Activated CD4-positive, alpha-beta T cell treated with anti-CD3 and anti-CD28 coated beads, Interleukin-2, amount 50 U/mL, for 24 hours (primary cell): Measurements from ENCODE around the gene SEC31A.
"Not testable (repeated sequence)": the region's sequence is repeated elsewhere in the genome, so short reads cannot be mapped to it uniquely, and the experiment has no call there.

ENCODE experiments used
- DNase-seq, 2 donors: peaks; one replicate each; pipeline ENCODE4 v3.0.0-alpha.2; 2020; ENCODE audit warnings: low read depth in 1 of 2, low spot score in 1 of 2

The SEC31A gene

GRCh38 chr4:82898322-82899243 is 7.6 kb upstream of the SEC31A start:
- no peak for DNase-seq

DNA sequence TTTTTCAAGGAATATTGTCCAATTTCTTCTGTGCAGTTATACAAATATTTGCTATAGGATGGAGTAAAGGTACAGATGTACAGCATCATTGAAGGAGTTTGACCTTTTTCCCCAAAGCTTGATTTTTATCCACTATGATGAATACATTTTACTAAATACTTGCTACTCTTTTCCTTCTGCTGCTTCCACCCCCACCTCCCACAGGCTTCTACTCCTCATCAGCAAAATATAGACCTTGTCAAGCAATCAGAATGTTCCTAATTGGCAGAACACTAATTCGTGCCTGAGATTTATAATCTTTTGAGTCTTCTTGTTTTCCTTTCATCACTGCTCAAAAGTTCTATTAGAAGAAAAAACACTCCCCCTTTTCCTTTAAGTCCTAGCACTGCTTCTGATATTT is 5.8 kb upstream of the SEC31A start:
- no peak for DNase-seq

DNA sequence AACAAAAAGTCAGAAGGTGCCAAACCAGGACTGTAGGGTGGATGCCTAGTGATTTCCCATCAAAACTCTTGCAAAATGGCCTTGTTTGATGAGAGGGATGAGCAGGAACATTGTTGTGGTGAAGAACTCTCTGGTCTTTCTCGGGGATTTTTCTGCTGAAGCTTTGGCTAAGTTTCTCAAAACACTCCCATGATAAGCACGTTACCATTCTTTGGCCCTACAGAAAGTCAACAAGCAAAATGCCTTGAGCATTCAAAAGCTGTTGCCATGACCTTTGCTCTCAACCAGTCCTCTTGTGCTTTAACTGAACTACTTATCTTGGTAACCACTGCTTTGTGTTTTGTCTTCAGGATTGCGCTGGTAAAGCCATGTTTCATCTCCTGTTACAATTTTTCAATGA is 3.0 kb upstream of the SEC31A start:
- DNase-seq = no peak

- DNase-seq = no peak
These were observed 1.5 kb upstream of the SEC31A start for GRCh38 chr4:82892467-82892802.

DNA sequence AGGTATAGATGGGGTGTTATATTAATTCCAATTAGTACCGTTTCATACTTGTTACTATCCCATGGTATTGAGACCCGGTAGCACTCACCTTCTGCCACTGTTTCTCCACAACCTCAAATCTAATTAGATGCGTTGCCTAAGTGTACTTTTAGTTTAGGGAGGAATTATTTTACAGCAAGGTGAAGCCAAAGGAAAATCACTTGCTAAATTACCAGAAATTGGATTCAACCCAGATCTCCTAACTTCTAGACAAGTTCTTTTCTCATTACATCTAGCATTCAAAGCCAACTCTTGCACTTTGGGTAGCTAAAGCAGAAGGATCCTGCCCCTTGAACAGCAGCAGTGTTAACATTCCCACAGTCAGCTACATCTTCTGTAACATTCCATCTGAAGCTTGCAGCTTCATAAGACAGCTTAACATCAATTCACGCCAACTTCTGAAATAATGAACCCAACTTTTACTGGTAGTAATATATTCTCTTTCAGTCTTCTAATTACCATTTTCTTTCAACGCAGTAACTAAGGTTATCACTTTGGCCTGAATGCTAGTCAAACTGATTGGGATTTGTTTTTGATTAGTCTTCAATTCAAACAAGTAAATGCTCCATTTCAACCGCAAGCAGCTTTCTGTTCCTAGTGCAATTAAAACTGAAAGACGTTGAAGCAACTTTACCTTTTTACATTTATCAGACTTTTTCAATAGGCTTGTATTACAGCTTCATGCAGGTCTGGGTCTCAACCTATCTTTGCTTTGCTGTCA is 934 bp upstream of the SEC31A start:
- DNase-seq = no peak

GRCh38 chr4:82890528-82890900 is 439 bp downstream of the SEC31A start:
- DNase-seq = no peak

DNA sequence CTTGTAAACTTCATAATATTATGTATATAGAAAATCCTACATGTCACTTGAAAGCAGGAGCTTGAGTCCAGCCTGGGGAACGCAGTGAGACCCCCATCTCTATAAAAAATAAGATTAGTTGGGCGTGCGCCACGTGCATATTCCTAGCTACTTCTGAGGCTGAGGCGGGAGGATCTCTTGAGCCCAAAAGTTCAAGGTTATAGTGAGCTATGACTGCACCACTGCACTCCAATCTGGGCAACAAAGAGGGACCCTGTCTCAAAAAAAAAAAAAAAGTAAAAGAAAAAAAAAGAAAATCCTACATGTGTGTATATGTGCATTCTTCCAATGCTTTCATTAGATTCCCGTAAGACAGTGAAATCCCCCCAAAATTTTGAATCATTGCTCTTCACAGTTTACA is 1.7 kb downstream of the SEC31A start:
- DNase-seq = no peak

- no peak for DNase-seq
These were observed 4.6 kb downstream of the SEC31A start for GRCh38 chr4:82886147-82886942.

DNA sequence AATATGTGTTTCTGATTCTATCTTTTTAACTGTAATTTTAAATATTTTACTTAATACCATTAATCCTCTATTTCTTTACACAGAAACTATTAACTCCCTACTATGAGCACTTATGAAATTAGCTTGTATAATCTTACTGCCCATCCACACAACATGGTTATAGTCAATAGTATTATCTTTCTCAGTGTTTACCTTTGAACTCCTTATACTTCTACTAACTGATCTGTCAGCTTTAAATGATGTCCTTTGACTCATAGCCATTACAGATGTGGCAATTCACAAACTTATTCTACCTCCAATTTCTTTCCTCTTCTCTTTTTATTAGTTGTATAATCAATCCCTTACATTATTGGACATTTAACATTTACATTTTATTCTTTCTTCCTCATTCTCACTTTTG is 5.5 kb downstream of the SEC31A start:
- no peak for DNase-seq

GRCh38 chr4:82868572-82868971 is 22.4 kb downstream of the SEC31A start:
- DNase-seq = no peak

GRCh38 chr4:82866706-82867385 is 24.1 kb downstream of the SEC31A start:
- DNase-seq = no peak

- not testable (repeated sequence) for DNase-seq
These were observed 24.9 kb downstream of the SEC31A start for GRCh38 chr4:82866033-82866432.

- no peak for DNase-seq
These were observed 25.4 kb downstream of the SEC31A start for GRCh38 chr4:82865592-82865991.

DNA sequence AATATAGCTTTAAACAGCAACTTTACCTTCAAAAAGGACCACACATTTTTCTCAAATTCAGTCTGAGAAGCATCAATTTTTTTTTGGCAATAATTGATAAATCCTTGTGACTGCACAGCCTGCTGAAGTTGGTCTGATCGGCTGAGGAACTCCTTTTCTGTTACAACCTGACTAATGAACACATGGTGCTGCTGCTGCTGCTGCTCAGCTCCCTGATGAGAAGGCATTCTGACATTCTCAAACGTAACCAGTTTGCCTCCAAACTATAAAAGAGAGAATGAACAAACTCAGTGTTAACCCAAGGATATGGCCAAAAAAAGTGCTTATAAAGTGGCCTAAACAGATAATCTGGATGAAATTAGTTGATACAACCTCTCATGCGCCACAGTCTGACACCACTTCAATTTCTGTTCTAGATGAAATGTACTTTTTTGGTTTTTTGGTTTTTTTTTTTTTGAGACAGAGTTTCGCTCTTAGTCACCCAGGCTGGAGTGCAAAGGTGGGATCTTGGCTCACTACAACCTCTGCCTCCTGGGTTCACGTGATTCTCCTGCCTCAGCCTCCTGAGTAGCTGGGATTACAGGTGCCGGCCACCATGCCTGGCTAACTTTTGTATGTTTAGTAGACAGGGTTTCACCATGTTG is 26.5 kb downstream of the SEC31A start:
- DNase-seq = no peak

GRCh38 chr4:82861529-82861928 is 29.4 kb downstream of the SEC31A start:
- no peak for DNase-seq

DNA sequence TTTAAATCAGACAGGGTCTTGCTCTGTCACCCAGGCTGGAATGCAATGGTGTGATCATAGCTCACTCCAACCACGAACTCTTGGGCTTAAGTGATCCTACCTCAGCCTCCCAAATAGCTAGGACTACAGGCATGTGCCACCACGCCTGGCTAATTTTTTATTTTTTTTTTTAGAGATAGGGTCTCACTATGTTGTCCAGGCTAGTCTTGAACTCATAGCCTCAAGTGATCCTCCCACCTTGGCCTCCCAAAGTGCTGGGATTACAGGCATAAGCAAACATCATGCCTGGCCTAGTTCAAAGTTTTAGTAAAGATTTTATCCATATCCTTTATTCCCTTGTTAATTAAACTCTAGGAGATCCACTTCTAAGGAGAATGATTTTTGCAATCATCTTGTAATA is 30.5 kb downstream of the SEC31A start:
- not testable (repeated sequence) for DNase-seq

- DNase-seq = no peak
These were observed 38.1 kb downstream of the SEC31A start for GRCh38 chr4:82852751-82853285.

DNA sequence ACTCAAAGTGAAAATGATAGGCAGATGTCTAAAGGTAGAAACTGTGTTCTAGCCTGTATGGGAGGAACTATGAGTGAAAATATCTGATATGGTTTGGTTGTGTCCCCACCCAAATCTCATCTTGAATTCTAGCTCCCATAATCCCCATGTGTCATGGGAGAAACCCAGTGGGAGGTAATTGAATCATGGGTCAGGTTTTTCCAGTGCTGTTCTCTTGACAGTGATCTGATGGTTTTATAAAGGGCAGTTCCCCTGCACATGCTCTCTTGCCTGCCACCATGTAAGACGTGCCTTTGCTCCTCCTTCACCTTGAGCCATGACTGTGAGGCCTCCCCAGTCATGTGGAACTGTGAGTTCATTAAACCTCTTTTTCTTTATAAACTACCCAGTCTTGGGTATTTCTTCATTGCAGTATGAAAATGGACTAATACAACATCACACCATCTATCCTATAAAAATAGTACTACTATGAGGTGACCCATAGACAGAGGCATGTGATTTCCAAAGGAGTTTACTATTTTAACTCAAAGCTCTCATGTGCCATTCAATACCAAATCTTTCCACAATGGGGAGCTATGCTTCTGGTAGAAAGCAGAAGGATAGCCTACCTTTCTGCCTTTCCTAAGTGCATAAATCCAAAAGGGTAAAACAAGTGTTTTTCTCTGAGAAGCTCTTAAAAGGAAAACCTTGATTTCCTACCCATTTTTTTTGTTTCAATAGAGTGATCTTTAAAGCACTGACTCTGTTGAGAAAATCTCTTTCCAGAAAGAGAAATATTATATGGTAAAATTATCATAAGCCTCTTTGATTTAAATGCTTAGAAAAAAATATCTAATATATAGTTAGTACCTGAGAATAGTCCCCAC is 38.8 kb downstream of the SEC31A start:
- no peak for DNase-seq

GRCh38 chr4:82851318-82851717 is 39.6 kb downstream of the SEC31A start:
- no peak for DNase-seq
